Amniotic epithelial cell (primary cell): ENCODE measurements around the gene LIN28B.

Experiments used
- DNase-seq: peaks from one replicate; pipeline ENCODE4 v3.0.0-alpha.2; 2010; ENCODE audit warnings: low read depth

Gene LIN28B

GRCh38 chr6:105109955-105110895, 153.3 kb downstream of the LIN28B start:
- DNase-seq = no peak

GRCh38 chr6:105111105-105111504, 154.2 kb downstream of the LIN28B start:
- no peak for DNase-seq

GRCh38 chr6:105111871-105112270, 155.0 kb downstream of the LIN28B start:
- no peak for DNase-seq

GRCh38 chr6:105112577-105112976, 155.7 kb downstream of the LIN28B start:
- DNase-seq = peak; percentile 17

GRCh38 chr6:105113422-105113821, 156.5 kb downstream of the LIN28B start:
- DNase-seq = no peak

GRCh38 chr6:105116150-105116549, 159.2 kb downstream of the LIN28B start:
- DNase-seq = no peak

- no peak for DNase-seq
These were observed 163.7 kb downstream of the LIN28B start for GRCh38 chr6:105120570-105120969.

- DNase-seq = no peak
These were observed 165.1 kb downstream of the LIN28B start for GRCh38 chr6:105121981-105122380.

GRCh38 chr6:105122717-105123116, 165.8 kb downstream of the LIN28B start:
- no peak for DNase-seq
